Measurements from ENCODE around the gene ZBTB7C. TPM values are rescaled to one million over a fixed set of nuclear protein-coding genes. Genes with fewer than 3 reads are reported as not detected.

Gene ZBTB7C
- total and polyA plus RNA-seq, 2 of the 8 experiments (the other 6 are each of a cell fraction or from before 2014, with no cell fraction given), result 0.15 to 0.45 TPM

DNA sequence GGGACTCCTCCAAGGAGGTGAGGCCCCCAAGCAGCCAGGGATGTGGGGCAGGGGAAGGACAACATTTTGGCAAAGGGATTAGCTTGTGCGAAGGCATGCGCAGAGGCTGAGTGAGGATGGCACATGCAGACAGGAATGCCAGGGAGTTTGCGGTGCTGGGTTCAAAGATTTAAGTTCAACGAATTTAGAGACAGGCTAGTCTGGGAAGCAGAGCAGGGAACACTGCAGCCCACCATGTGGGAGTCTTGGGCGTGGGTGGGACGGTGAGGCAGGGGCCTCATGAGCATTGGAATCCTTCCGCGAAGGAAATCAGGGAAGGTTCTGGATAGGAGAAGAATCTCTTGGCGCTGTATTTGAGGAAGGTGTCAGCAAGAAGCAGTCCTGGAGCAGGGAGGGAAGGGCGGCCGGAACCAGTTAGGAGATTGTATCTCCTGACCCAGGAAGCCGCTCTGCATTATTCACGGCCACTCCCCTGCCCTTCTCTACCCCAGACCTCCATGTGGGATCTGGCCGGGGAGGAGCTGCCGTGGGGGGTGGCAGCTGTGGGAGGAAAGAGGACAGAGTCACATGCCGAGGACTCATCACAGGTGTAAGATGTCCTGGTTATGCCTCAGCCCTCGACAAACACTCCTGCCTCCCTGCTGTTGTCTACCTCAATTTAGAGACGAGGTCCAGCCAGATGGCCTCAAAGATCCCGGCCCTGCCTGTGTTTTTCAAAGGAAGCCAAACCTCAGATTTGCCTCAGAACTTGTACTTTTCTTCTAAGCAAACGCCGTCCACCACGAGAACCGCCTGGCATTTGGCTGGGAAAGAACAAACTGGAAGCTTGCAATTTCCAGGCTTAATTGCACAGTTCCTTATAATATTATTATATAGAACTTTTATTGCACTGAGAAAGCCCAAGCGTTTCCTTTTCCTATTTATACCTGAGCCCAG, 355.0 kb downstream of the ZBTB7C start:
- Histone ChIP-seq H4K8ac (ENCODE audit: extremely low read depth, insufficient read depth, low read length) (no peak overlapping the region), H3K79me1 (ENCODE audit: low read depth, low read length) (no peaks in the 10 kb centered on the region; the same call in 1 of the 2 replicates), H3K4me2 (ENCODE audit: insufficient read depth in 1 of 2, low read depth in 2 of 2, low read length in 2 of 2) (no peak overlapping the region), H3K79me2 (ENCODE audit: control insufficient read depth in 1 of 2, insufficient read depth in 2 of 2, low read length in 2 of 2) (no peaks in the 10 kb centered on the region), H3K9ac (replicated peaks in 1 of 4; ENCODE audit: extremely low read depth in 1 of 4, low read depth in 3 of 4, low read length in 3 of 4) (no peak overlapping the region), H2AFZ (ENCODE audit: low read length) (peak overlapping the region; percentile 45; the same call in 1 of the 2 replicates), H2BK5ac (ENCODE audit: low read depth, low read length) (no peak overlapping the region), H3K36me3 (ENCODE audit: control insufficient read depth in 2 of 4, insufficient read depth in 4 of 4, low read length in 3 of 4) (no peaks in the 10 kb centered on the region), H3K4me3 (ENCODE audit: extremely low read depth in 1 of 4, insufficient read depth in 2 of 4, low read depth in 3 of 4, low read length in 4 of 4) (no peak overlapping the region), H3K23me2 (ENCODE audit: low read depth, low read length) (no peaks in the 10 kb centered on the region), H2AK5ac (ENCODE audit: low read depth, low read length) (peak overlapping the region; percentile 72; the same call in 1 of the 2 replicates), H3K4ac (replicated peaks; ENCODE audit: insufficient read length, low read depth, low read length) (no peak overlapping the region), H4K5ac (ENCODE audit: insufficient read length, low read depth, low read length) (no peak overlapping the region), H3K27me3 (replicated peaks in 1 of 4; ENCODE audit: control insufficient read depth in 3 of 4, extremely low read depth in 1 of 4, insufficient read depth in 3 of 4, low read length in 3 of 4) (0 out of 7 replicates have a peak, but pooled peaks cover 0 to 2% (median 0%) of the 10 kb centered on the region in 4 experiments), H3K14ac (ENCODE audit: insufficient read length) (no peak overlapping the region), H3K56ac (replicated peaks; ENCODE audit: insufficient read length, low read depth, low read length) (no peak overlapping the region), H2BK20ac (ENCODE audit: low read length) (no peak overlapping the region), H3K27ac (ENCODE audit: low read depth, low read length) (no peak overlapping the region), H3K4me1 (replicated peaks in 1 of 4; ENCODE audit: control insufficient read depth in 3 of 4, insufficient read depth in 4 of 4, low read length in 3 of 4) (peaks cover under 1 to 5% (median 2%) of the 10 kb centered on the region in 4 experiments; a peak in 6 of 7 replicates), H3K18ac (ENCODE audit: extremely low read depth, low read length) (no peak overlapping the region), H2BK15ac (ENCODE audit: low read length) (no peak overlapping the region), H3K23ac (ENCODE audit: insufficient read length) (no peak overlapping the region), H3K9me3 (ENCODE audit: insufficient read depth in 2 of 2, low read depth in 1 of 2, low read length in 1 of 2) (no peaks in the 10 kb centered on the region), H4K20me1 (replicated peaks in 1 of 2; ENCODE audit: control insufficient read depth in 1 of 2, insufficient read depth in 2 of 2, low read length in 2 of 2) (no peaks in the 10 kb centered on the region), H4K91ac (replicated peaks; ENCODE audit: insufficient read length, low read length) (no peak overlapping the region), H2BK120ac (replicated peaks; ENCODE audit: low read depth, low read length) (no peak overlapping the region), H2BK12ac (ENCODE audit: low read depth, low read length) (no peak overlapping the region)
- TF ChIP-seq, protein P1, sequence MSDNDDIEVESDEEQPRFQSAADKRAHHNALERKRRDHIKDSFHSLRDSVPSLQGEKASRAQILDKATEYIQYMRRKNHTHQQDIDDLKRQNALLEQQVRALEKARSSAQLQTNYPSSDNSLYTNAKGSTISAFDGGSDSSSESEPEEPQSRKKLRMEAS (IDR thresholded peaks at IDR 0.05), result 0 out of 2 replicates have a peak, but pooled peaks have one; percentile 11
- TF ChIP-seq GTF2F1 (IDR thresholded peaks at IDR 0.05; ENCODE audit: borderline replicate concordance, low read depth, low read length) (no peak), PHF8 (conservative IDR thresholded peaks at IDR 0.05; ENCODE audit: low read depth, low read length) (no peak)
- WGBS, 2 experiments (ENCODE audit: extremely low coverage in 1 of 2, insufficient coverage in 1 of 2, insufficient read length in 1 of 2, insufficient replicate concordance in 2 of 2, low coverage in 1 of 2, low lambda C conversion rate in 2 of 2, missing lambda C conversion rate in 1 of 2), result 83% methylated on average over 24 of the region's 24 CpGs; no CpG with 5 or more reads in 1 of the 2 experiments
- DNase-seq (ENCODE audit: low read depth in 1 of 2, low spot score in 2 of 2), result no peak
- POLR2A ChIA-PET (ENCODE audit: partially characterized antibody), result no interaction called here
- CTCF ChIA-PET (ENCODE audit: partially characterized antibody), result interaction anchor here (0.6 to 2.3 kb wide), 6 partner anchors 16 to 52 kb away, joined by 3 to 10 read pairs (median 4); no protein-coding TSS in a partner anchor
- no peak for FAIRE-seq
